Astrocyte of the spinal cord (primary cell): ENCODE results near the gene MTA3.

Source experiments
- DNase-seq: peaks from one replicate; pipeline ENCODE4 v3.0.0; 2011; ENCODE audit warnings: low read depth, low spot score
- H3K4me3 ChIP-seq: 2 replicates; pipeline ENCODE4 v1.5.1; 2011; ENCODE audit warnings: low read depth, mild to moderate bottlenecking, low read length, moderate library complexity
- CTCF ChIP-seq: IDR thresholded peaks from 2 replicates; pipeline ENCODE4 v1.5.1; 2012; ENCODE audit warnings: low read depth, mild to moderate bottlenecking, low read length, inconsistent platforms
- in situ Hi-C: cut with HindIII; loops from 2 replicates; pipeline ENCODE4 v1.10.0; 2017; ENCODE audit warnings: low sequenced_read_pairs

MTA3 gene

DNA sequence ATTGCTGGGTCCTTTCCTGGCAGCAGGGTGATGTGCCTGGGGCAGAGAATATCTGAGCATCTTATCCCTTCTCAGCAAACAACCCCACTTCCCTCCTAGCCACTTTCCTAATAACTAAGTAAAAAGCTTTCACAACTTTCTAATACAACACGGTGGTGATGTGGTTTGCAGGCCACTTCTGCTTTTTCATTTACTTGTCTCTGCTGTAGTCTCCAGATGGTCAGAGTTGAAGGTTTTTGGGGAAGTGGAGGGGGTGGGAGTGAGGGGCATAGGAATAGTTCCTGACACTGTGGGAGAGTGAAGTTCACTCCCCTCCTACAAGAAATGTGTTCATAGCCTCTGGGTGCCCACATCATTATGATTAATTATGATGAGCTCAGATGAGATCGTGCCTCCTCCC, 183.9 kb downstream of the MTA3 start:
- no peak overlapping the region for H3K4me3 ChIP-seq
- no peak for DNase-seq
- in situ Hi-C loops = no loop called here
- TF ChIP-seq CTCF = no peak

DNA sequence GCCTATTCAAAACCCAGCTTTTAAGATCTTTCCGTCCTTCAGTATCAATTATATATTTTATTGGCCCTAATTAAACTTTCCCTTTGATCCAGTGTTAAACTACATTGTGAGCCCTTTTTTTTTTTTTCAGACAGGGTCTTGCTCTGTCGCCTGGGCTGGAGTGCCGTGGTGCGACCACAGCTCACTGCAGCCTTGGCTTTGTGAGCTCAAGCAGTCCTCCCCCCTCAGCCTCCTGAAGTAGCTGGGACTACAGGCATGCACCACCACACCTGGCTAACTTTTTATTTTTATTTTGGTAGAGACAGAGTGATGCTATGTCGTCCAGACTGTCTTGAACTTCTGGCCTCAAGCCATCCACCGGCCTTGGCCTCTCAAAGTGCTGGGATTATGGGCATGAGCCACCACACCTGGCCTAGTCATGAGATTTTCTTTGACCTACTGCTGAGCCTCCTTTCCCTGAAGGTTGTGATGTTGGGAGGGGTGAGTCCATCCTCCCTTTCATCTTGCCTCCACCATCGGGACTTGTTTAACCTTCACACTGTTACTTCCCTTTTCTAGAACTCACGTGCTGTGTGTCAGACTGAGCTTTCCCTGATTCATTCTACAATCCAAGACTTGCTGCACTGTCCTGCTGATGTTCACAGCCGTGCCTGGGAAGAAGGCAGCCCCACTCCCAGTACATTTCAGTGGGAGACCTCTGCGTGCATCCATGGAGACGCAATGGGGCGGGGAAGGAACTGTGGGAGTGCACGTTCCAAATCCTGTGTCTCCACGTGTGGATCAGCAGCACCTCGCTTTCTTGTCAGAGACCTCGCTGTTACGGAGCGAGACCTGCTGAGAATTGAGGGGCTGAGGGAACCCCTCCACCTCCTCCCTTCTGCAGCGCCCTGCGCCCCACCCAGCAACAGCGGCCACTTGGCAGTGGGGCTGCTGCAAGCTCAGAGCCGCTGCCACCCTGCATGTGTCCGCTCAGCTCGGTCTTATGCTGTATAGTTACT, 184.7 kb downstream of the MTA3 start:
- DNase-seq = no peak
- no peak overlapping the region for H3K4me3 ChIP-seq
- no peak for TF ChIP-seq CTCF
- in situ Hi-C loops = no loop called here

GRCh38 chr2:42754021-42754775, 185.8 kb downstream of the MTA3 start:
- no peak overlapping the region for H3K4me3 ChIP-seq
- TF ChIP-seq CTCF = no peak
- in situ Hi-C loops = no loop called here
- DNase-seq = no peak

GRCh38 chr2:42754776-42755140, 186.3 kb downstream of the MTA3 start:
- no peak for TF ChIP-seq CTCF
- in situ Hi-C loops = no loop called here
- H3K4me3 ChIP-seq = no peak overlapping the region
- DNase-seq = no peak

GRCh38 chr2:42755191-42755880, 186.9 kb downstream of the MTA3 start:
- DNase-seq = no peak
- no peak for TF ChIP-seq CTCF
- in situ Hi-C loops = no loop called here
- no peak overlapping the region for H3K4me3 ChIP-seq

DNA sequence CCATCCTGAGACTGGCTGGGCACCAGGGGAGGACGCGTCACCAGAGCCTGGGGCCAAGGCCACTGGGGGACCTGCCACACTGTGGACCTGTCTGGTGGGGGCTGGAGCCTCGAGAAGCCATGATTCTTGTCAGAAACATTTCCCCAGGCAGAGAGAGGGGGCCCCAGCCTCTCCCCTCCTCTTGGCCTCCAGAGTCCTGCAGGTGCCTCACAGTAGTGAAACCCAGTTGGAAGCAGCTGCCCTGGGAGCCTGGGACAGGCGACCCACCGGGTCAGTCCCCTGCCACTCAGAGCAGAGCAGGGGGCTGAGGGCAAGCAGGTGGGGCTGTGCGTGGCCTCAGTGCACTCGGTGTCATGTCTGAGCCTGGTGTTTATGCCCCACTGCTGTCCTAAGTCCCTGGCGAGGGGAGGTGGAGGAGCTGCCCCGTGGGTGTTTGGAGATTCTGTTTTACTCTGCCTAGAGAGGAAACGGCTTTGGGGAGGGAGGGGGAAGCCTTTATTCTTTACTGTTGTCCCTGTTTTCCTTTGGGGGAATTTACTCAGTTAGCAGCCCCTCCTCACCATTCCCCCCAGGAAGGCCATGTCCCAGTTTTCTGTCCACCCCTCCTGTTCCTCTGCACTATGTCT, 187.8 kb downstream of the MTA3 start:
- TF ChIP-seq CTCF = no peak
- no peak overlapping the region for H3K4me3 ChIP-seq
- in situ Hi-C loops = no loop called here
- no peak for DNase-seq
